GM18870 (cell line): Measurements from ENCODE around the gene GHDC.
"Not testable (repeated sequence)": the region's sequence is repeated elsewhere in the genome, so short reads cannot be mapped to it uniquely, and the experiment has no call there.

Experiments
- ATAC-seq: cut with Tn5 transposase; IDR thresholded peaks from one replicate; pipeline ENCODE4 v1.9.1; 2021; ENCODE audit warnings: moderate library complexity; ENCODE audit not compliant: unreplicated experiment

Gene GHDC

DNA sequence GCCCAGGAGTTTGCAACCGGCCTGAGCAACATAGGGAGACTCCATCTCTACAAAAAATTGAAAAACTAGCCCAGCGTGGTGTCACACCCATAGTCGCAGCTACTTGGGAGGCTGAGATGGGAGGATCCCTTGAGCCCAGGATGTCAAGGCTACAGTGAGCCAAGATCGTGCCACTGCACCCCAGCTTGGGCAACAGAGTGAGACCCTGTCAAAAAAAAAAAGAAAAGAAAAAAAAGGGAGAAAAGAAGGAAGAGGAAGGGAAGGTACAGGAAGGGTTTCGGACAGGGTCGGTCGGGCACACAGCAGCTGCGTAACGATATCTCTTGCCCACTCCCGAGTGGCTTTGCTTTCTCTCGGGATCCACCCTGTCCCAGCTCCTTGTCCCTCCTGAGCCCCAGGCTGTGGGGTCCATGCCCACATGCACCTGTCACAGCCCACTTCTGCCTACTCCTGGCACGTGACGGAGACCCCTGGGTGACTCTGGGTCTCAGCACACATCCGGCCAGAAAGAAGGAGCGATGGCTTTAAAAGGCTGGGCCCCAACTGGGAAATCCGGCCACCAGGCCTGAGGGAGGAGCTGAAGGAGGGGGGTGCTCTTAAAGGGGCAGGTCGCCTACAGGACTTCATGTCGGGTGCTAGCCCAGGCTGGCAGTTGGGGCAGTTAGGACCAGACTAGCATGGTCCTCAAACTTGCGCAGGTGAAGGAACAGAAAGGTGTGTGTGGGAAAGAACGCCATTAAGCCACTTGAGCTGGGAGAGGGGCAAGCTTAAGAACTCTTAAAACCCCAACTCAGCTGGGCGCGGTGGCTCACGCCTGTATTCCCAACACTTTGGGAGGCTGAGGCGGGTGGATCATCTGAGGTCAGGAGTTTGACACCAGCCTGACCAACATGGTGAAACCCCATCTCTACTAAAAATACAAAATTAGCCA, at the start of gene GHDC:
Gene GHDC (minus strand): TSS at position 526 of the 931 bp plus-strand sequence. CDS start 913 bp downstream, outside the sequence.
- ATAC-seq: peak; percentile 57

- no peak for ATAC-seq
These were observed 49.2 kb upstream of the GHDC start for GRCh38 chr17:42243493-42243982.

- ATAC-seq: no peak
These were observed 47.6 kb upstream of the GHDC start for GRCh38 chr17:42241871-42242270.

- ATAC-seq: not testable (repeated sequence)
These were observed 46.6 kb upstream of the GHDC start for GRCh38 chr17:42240863-42241262.

DNA sequence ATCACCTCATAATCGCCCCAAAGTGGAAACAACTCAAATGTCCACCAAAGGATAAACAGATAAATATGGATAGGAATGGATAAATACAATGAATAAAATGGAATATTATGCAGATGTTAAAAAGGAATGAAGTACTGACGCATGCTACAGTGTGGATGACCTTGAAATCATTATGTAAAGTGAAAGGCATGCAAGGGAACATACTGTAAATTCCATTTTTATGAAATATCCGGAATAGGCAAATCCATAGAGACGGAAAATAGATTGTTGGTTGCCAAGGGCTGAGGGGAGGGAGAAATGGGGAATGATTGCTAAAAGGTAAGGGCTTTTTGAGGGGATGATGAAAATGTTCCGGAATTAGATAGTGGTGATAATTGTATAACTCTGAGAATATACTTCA, 45.9 kb upstream of the GHDC start:
- no peak for ATAC-seq

GRCh38 chr17:42239576-42239975, 45.3 kb upstream of the GHDC start:
- not testable (repeated sequence) for ATAC-seq

- ATAC-seq: no peak
These were observed 42.5 kb upstream of the GHDC start for GRCh38 chr17:42236760-42237159.

GRCh38 chr17:42233994-42234393, 39.7 kb upstream of the GHDC start:
- no peak for ATAC-seq

GRCh38 chr17:42233156-42233555, 38.9 kb upstream of the GHDC start:
- ATAC-seq: no peak

- no peak for ATAC-seq
These were observed 35.9 kb upstream of the GHDC start for GRCh38 chr17:42230225-42230624.

GRCh38 chr17:42227849-42228700, 33.8 kb upstream of the GHDC start:
- ATAC-seq: no peak

GRCh38 chr17:42225646-42226045, 31.4 kb upstream of the GHDC start:
- ATAC-seq: no peak

DNA sequence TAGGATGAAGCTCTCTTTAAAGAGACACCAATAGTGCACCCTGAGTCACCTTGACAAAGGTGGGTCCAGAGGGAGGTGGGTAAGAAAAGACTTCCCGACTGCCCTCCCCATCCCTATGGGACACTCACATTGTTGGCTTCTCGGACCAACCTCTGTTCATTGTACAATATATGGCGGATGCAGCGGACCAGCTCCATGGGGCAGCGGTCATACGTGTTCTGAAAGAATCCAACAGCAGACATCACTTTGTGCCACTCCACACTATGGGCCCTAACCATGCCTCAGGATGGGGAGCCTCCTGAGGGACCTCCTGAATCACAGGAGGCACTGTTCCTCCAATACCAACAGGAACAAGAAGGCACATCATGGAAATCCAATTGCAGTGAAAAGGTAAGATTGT, 30.4 kb upstream of the GHDC start:
- no peak for ATAC-seq

DNA sequence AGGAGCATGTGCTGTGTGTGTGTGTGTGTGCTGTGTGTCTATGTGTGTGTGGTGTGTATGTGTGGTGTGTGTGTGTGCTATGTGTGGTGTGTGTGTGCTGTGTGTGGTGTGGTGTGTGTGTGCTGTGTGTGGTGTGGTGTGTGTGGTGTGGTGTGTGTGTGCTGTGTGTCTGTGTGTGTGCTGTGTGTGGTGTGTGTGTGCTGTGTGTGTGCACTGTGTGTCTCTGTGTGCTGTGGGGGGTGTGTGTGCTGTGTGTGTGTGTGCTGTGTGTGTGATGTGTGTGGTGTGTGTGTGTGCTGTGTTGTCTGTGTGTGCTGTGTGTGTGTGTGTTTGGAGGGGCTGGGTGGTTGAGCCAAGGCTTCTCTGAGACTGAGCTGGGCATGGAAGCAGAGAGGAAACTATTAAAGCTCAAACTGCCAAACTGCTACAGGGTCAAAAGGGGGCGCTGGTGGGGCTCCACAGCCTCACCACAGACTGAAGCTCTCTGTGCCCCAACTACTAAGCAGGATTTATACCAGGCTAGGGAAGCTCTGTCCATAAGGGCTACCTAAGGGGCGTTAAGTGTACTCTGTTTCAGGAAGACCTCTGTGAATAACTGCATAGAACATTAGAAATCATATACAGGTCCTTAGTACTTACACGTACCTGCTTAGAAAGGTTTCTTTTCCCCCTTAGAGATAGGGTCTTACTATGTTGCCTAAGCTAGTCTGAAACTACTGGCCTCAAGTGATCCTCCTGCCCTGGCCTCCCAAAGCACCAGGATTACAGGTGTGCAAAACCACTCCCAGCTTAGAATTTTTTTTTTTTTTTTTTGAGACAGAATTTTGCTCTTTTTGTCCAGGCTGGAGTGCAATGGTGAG, 27.8 kb upstream of the GHDC start:
- no peak for ATAC-seq

GRCh38 chr17:42219280-42219679, 25.0 kb upstream of the GHDC start:
- ATAC-seq: not testable (repeated sequence)

DNA sequence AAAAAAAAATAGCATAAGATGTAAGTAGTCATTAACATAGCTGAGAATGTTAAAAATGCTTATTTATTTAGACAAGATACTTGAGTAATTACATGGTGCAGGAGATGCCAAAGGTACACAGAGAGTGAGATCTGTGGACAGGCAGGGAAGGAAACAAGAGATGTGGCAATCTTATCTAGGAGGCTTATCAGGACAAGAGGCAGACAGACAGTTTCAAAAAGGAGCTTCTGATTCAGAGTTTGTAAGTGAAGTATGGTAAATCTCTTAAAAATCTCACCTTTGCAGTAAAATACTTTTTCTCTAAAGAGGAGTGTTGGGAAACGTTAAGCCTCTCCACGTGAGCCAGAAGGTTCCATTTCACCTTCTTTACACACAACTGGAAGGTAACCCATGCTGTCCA, 19.9 kb upstream of the GHDC start:
- ATAC-seq: no peak

DNA sequence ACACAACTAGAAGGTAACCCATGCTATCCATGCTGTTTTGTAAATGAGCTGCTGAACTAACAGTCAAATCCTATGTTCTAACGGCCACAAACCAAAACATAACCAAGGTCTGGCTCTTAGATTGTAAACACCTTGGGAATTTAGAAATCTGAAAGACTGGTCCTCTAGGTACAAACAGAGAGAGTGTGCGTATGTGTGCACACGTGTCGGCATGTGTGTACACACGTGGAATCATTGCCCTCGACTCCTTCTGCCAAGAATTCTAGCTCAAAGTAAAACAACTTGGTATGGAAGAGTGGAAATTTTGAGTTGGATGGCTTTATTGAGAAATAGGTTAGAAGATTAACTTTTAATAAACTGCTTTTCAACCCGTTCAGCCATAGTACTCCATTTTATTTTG, 18.1 kb upstream of the GHDC start:
- ATAC-seq: no peak

- ATAC-seq: not testable (repeated sequence)
These were observed 17.6 kb upstream of the GHDC start for GRCh38 chr17:42211921-42212341.

DNA sequence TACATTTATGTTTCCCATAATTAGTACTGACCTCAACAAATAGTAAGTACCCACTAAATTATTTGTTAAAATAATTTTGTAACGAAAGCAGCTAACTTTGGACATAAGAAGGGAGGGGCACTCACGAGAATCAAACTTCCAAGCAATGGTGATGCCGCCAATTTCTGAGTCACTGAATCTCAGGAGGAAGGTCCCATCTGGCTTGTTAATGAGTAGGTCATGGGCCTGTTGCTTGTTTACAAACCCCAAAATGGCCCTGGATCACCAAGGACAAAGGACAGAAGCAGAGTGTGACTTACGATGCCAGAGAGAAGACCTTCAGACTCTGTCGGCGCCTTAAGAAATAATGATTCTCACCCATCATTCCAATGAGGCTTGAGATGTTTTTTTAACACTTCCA, 15.8 kb upstream of the GHDC start:
- ATAC-seq: no peak

DNA sequence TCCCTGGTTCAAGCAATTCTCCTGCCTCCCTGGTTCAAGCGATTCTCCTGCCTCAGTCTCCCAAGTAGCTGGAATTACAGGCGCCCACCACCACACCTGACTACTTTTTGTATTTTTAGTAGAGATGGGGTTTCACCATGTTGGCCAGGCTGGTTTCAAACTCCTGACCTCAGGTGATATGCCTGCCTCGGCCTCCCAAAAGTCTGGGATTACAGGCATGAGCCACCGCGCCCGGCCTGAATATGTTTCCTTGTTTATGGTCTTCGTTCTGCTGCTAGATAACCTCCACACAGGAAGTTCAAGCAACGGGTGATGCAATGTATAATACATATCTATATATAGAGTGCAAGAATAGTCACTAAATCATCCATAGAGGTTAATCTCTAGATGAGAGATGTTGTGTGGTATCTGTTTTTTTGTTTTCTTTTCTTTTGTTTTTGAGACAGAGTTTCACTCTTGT, 11.9 kb upstream of the GHDC start:
- ATAC-seq: not testable (repeated sequence)
